ENCODE measurements around the gene EXPH5. TPM values are rescaled to one million over a fixed set of nuclear protein-coding genes. Genes with fewer than 3 reads are reported as not detected.

EXPH5 gene
- total and polyA plus RNA-seq, 4 donors, result 0.84 to 8.2 (median 2.2) TPM

DNA sequence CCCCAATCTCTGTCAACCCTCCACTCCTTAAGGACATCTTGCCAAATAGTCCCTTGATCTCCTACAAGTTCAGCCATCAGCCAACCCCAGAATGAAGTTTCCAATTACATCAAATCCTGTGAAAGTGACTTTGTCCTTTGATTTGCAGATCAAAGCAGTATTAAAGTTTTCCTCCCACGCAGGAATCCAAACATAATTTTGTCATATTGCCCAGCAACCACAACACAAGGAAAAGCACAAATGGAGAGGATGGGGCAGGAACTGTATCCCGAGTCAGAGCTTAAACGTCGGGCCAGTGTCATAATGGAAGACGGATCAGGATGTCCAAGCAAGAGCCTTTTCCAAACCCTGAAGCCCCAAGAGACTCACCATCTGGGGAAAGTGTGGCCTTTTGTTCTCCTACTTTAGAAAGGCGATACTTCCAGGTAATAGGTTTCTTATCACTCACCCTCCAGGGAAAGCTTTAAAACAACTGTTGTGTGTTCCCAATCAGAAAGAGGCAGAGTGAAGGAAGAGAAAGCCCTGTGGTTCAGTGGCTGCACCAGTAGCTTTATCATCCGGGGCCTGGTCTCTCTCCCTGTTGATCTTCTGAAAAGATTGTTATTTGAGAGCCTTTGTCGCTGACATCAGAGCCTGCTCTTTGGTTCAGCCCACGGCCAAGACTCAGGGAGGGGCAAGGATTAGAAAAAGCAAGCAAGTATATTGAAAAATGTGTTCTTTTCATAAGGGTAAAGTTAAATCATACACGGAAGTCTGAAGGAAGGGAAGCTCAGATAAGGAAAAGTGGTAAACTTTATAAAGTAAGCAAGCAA, 41.7 kb downstream of the EXPH5 start:
- no peaks in the 10 kb centered on the region for H3K9me3 ChIP-seq (ENCODE audit: control insufficient read depth, insufficient read depth, low read length)
- no peaks in the 10 kb centered on the region for H3K36me3 ChIP-seq (ENCODE audit: control insufficient read depth, insufficient read depth, low read length)
- peak overlapping the region; percentile 54 for H3K27ac ChIP-seq (ENCODE audit: low read depth, low read length)
- no peaks in the 10 kb centered on the region for H3K4me1 ChIP-seq (ENCODE audit: control insufficient read depth, insufficient read depth, low read length)
- H3K4me3 ChIP-seq (ENCODE audit: low read depth, low read length), result no peak overlapping the region
- peak in 1 of 6 donors; percentile 47 for DNase-seq (ENCODE audit: low read depth in 4 of 6, low spot score in 6 of 6)
- 35% methylated on average over 5 of the region's 10 CpGs for whole genome bisulfite sequencing (ENCODE audit: insufficient coverage)
- no peaks in the 10 kb centered on the region for H3K27me3 ChIP-seq (ENCODE audit: control insufficient read depth, insufficient read depth, low read length)

DNA sequence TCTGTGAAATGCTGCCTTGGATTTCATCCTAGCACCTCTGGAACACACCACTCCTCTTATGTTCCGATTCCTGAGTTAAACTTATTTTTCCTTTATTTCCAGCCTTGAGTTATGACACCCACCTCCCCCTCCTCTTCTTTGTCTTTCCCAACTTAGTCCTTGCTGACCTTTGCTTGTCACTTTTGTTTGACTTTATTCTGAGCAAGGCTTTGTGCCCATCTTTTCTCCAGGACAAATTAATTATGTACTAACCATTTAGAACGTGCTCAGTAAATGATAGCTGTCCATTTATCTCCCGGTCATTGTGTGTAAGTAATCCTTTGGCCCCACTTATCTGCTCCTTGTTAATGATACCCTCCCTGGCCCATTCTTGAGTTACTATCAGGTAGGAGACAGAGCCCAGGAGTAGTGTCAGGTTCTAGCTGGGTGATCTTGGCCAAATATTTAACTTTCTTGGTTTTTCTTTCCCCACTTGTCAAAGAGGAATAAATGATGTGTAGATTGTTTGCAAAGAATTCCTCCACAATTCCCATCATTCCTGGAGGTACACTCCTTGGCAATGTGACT, 44.2 kb downstream of the EXPH5 start:
- no peak for DNase-seq (ENCODE audit: low read depth in 4 of 6, low spot score in 6 of 6)
- no peak overlapping the region for H3K4me3 ChIP-seq (ENCODE audit: low read depth, low read length)
- no peaks in the 10 kb centered on the region for H3K27me3 ChIP-seq (ENCODE audit: control insufficient read depth, insufficient read depth, low read length)
- no peak overlapping the region for H3K27ac ChIP-seq (ENCODE audit: low read depth, low read length)
- no peaks in the 10 kb centered on the region for H3K9me3 ChIP-seq (ENCODE audit: control insufficient read depth, insufficient read depth, low read length)
- H3K36me3 ChIP-seq (ENCODE audit: control insufficient read depth, insufficient read depth, low read length), result no peaks in the 10 kb centered on the region
- no peaks in the 10 kb centered on the region for H3K4me1 ChIP-seq (ENCODE audit: control insufficient read depth, insufficient read depth, low read length)
- WGBS (ENCODE audit: insufficient coverage), result 78% methylated on average over 1 of the region's 3 CpGs

DNA sequence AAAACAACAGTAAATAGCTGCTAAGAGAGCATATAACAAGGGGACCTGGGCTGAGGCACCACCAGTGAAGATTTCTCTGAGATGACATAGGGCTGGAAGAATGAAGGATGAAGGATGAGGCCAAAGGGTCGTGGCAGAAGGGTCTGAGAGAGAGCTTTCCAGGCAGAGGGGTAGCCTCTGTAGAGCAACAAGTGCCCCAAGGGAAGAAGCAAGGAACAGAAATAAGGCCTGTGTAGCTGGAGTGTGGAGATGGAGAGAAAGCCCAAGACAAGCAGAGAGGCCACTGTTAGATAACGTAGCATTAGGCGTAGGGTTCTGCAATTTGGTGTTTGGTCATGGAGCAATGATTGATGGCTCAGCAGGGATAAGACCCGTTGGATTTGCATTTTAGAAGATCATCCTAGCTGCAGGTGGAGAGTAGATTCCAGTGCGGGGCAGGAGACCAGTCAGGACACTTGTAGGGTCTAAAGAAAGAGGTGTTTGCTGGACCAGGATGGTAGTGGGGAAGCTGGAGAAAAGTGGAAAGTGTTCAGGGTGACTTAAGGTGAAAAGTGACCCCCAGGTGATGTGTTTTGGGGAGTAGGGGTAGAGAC, 47.6 kb downstream of the EXPH5 start:
- Histone ChIP-seq H3K36me3 (ENCODE audit: control insufficient read depth, insufficient read depth, low read length) (no peaks in the 10 kb centered on the region), H3K4me1 (ENCODE audit: control insufficient read depth, insufficient read depth, low read length) (no peaks in the 10 kb centered on the region), H3K27me3 (ENCODE audit: control insufficient read depth, insufficient read depth, low read length) (no peaks in the 10 kb centered on the region), H3K9me3 (ENCODE audit: control insufficient read depth, insufficient read depth, low read length) (no peaks in the 10 kb centered on the region), H3K4me3 (ENCODE audit: low read depth, low read length) (no peak overlapping the region), H3K27ac (ENCODE audit: low read depth, low read length) (no peak overlapping the region)
- no peak for DNase-seq (ENCODE audit: low read depth in 4 of 6, low spot score in 6 of 6)
- WGBS (ENCODE audit: insufficient coverage), result 76% methylated on average over 5 of the region's 5 CpGs

DNA sequence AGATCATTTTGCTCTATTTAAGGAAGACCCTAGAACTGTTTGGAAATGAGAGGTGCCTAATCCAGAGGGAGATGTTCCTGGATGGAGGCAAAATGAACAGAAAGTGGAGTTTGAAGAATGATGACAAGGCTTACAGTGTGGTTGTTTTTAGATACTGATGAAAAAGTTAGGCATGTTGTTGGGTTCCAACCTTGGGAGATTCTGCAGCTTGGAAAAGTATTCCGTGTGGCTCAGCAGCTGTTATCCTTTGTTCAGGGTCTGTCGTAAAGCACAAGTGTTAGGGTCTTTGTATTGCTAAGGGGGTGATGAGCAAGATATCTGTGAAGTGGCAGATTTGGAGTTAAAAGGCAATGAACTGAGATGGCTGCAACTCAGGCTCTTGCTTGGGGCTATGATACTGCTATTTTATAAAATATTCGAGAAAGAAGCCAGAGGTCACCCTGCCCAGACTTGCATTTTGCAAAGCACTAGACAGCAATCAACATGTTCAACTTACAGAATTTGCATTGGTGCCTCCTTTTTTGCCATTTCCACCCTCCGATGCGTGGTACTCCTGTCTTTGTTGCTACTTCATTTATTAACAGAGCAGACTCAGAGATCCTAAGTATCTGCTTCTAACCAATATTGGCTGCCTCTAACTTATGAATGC, 50.1 kb downstream of the EXPH5 start:
- H3K9me3 ChIP-seq (ENCODE audit: control insufficient read depth, insufficient read depth, low read length), result no peaks in the 10 kb centered on the region
- no peaks in the 10 kb centered on the region for H3K36me3 ChIP-seq (ENCODE audit: control insufficient read depth, insufficient read depth, low read length)
- no peak overlapping the region for H3K27ac ChIP-seq (ENCODE audit: low read depth, low read length)
- no peak for DNase-seq (ENCODE audit: low read depth in 4 of 6, low spot score in 6 of 6)
- WGBS (ENCODE audit: insufficient coverage), result 68% methylated on average over 5 of the region's 5 CpGs
- H3K4me1 ChIP-seq (ENCODE audit: control insufficient read depth, insufficient read depth, low read length), result no peaks in the 10 kb centered on the region
- no peak overlapping the region for H3K4me3 ChIP-seq (ENCODE audit: low read depth, low read length)
- no peaks in the 10 kb centered on the region for H3K27me3 ChIP-seq (ENCODE audit: control insufficient read depth, insufficient read depth, low read length)

DNA sequence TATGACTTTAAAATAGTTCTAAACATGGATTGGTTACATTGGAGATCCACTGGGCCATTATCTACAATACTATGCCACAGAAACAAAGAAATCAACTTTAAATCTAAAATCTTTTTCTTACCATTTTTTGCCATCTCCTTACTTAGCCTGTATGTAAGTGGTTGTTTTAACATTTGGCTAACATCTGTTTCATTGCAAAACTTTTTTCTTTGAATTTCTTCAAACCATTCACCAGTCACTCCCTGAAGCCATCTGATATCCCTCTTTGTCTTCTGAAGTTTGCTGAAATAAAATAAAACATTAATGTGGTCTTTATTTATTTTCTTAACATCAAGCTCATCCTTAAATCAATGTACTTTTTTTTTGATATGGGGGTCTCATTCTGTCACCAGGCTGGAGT, 52.0 kb downstream of the EXPH5 start:
- no peak overlapping the region for H3K27ac ChIP-seq (ENCODE audit: low read depth, low read length)
- H3K4me1 ChIP-seq (ENCODE audit: control insufficient read depth, insufficient read depth, low read length), result no peaks in the 10 kb centered on the region
- DNase-seq (ENCODE audit: low read depth in 4 of 6, low spot score in 6 of 6), result no peak
- no peaks in the 10 kb centered on the region for H3K27me3 ChIP-seq (ENCODE audit: control insufficient read depth, insufficient read depth, low read length)
- H3K36me3 ChIP-seq (ENCODE audit: control insufficient read depth, insufficient read depth, low read length), result no peaks in the 10 kb centered on the region
- no peaks in the 10 kb centered on the region for H3K9me3 ChIP-seq (ENCODE audit: control insufficient read depth, insufficient read depth, low read length)
- H3K4me3 ChIP-seq (ENCODE audit: low read depth, low read length), result no peak overlapping the region

DNA sequence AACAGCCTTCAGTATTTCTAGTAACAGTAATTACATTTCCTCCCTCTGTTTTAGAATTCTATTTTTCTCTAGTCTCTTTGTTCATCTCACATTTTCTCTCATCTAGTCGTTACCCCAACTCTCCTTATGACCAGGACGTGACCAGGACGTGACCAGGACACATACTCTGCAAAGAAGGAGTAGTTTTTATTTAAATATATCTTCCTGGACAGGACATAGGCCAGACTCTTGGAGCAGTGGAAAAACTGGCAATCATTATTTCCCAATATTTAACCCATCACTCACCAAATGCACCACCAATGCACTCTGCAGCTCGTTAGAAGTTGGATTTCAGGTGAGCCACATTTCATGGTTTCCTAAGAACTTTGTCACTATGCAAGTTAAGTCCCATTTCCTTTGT, 55.1 kb downstream of the EXPH5 start:
- DNase-seq (ENCODE audit: low read depth in 4 of 6, low spot score in 6 of 6), result no peak
- Histone ChIP-seq H3K27me3 (ENCODE audit: control insufficient read depth, insufficient read depth, low read length) (no peaks in the 10 kb centered on the region), H3K27ac (ENCODE audit: low read depth, low read length) (no peak overlapping the region), H3K4me1 (ENCODE audit: control insufficient read depth, insufficient read depth, low read length) (no peaks in the 10 kb centered on the region), H3K9me3 (ENCODE audit: control insufficient read depth, insufficient read depth, low read length) (no peaks in the 10 kb centered on the region), H3K36me3 (ENCODE audit: control insufficient read depth, insufficient read depth, low read length) (no peaks in the 10 kb centered on the region), H3K4me3 (ENCODE audit: low read depth, low read length) (no peak overlapping the region)
- 50% methylated on average over 1 of the region's 4 CpGs for WGBS (ENCODE audit: insufficient coverage)

DNA sequence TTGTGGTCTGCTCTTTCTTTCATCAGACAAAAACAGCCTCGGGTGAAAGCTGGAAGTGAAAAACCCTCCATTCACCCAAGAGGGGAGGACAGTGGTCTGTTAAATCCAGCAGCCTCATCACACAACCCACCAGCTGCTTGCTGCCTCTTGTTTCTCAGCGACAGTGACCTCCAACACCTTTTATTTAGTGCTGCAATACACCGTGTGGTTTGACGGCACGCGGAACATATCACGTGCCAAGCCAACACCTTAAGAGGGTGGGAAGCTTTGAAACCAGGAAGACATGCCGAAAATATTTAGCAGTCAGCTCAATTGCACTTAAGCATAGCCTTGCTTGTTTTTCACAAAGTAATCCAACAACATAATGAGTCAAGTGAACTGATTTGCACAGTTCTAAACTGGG, 55.5 kb downstream of the EXPH5 start:
- peak in 2 of 6 donors; percentile 5 to 28 for DNase-seq (ENCODE audit: low read depth in 4 of 6, low spot score in 6 of 6)
- 23% methylated on average over 7 of the region's 8 CpGs for WGBS (ENCODE audit: insufficient coverage)
- Histone ChIP-seq H3K27me3 (ENCODE audit: control insufficient read depth, insufficient read depth, low read length) (no peaks in the 10 kb centered on the region), H3K4me1 (ENCODE audit: control insufficient read depth, insufficient read depth, low read length) (no peaks in the 10 kb centered on the region), H3K4me3 (ENCODE audit: low read depth, low read length) (no peak overlapping the region), H3K36me3 (ENCODE audit: control insufficient read depth, insufficient read depth, low read length) (no peaks in the 10 kb centered on the region), H3K9me3 (ENCODE audit: control insufficient read depth, insufficient read depth, low read length) (no peaks in the 10 kb centered on the region), H3K27ac (ENCODE audit: low read depth, low read length) (no peak overlapping the region)

DNA sequence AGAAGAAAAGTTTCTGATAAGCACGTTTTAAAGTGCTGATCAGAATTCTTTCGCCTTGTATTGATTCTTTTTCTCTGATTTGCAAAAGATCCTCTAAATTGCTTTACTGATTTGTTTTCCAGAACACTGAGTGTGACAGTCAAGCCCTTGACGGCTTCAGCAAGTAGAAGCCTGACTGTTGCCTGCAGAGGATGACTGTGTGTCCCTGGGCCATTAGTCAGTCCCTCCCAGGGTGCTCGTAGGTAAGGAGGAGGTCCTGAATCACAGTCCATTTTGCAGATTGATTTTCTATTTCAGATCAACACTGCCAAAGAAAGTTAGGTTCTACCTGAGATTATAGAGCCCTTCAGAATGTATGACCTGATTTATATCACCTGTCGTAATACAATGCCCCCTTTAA, 56.8 kb downstream of the EXPH5 start:
- Histone ChIP-seq H3K27me3 (ENCODE audit: control insufficient read depth, insufficient read depth, low read length) (no peaks in the 10 kb centered on the region), H3K4me3 (ENCODE audit: low read depth, low read length) (no peak overlapping the region), H3K9me3 (ENCODE audit: control insufficient read depth, insufficient read depth, low read length) (no peaks in the 10 kb centered on the region), H3K4me1 (ENCODE audit: control insufficient read depth, insufficient read depth, low read length) (no peaks in the 10 kb centered on the region), H3K27ac (ENCODE audit: low read depth, low read length) (no peak overlapping the region), H3K36me3 (ENCODE audit: control insufficient read depth, insufficient read depth, low read length) (no peaks in the 10 kb centered on the region)
- no peak for DNase-seq (ENCODE audit: low read depth in 4 of 6, low spot score in 6 of 6)
- 93% methylated on average over 4 of the region's 5 CpGs for WGBS (ENCODE audit: insufficient coverage)

DNA sequence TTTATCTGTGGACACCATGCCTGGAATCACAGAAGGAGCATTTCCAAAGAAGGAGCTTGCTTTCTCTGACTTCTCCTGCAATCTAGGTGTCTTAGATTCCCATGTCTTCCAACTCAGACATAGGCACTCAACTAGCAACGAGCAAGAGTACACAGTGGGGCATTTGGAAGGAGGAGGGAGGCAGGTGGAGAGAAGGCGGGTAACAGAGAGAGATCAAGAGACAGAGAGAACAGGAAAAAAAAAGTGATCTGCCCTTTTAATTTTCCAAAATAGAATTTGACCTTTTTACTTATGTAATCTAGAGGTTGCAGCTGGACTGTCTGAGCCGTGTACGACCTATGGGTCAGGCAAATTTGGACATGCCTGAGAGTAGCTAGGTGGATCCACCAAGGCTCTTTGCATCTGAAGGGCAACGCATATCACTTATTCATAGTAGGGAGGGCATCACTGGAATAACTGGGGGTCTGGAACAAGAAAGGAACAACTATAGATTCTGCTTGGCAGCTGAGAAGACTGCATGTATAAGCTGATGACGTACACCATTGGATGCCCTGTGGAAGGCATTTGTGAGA, 58.1 kb downstream of the EXPH5 start:
- DNase-seq (ENCODE audit: low read depth in 4 of 6, low spot score in 6 of 6), result no peak
- no peaks in the 10 kb centered on the region for H3K27me3 ChIP-seq (ENCODE audit: control insufficient read depth, insufficient read depth, low read length)
- no peak overlapping the region for H3K4me3 ChIP-seq (ENCODE audit: low read depth, low read length)
- WGBS (ENCODE audit: insufficient coverage), result 89% methylated on average over 4 of the region's 6 CpGs
- H3K9me3 ChIP-seq (ENCODE audit: control insufficient read depth, insufficient read depth, low read length), result no peaks in the 10 kb centered on the region
- no peaks in the 10 kb centered on the region for H3K4me1 ChIP-seq (ENCODE audit: control insufficient read depth, insufficient read depth, low read length)
- H3K27ac ChIP-seq (ENCODE audit: low read depth, low read length), result no peak overlapping the region
- no peaks in the 10 kb centered on the region for H3K36me3 ChIP-seq (ENCODE audit: control insufficient read depth, insufficient read depth, low read length)

Measured in spinal cord (tissue), 10 donors.